Purkinje cell (primary cell): ENCODE results near the gene NDST3. TPM values are rescaled to one million over a fixed set of nuclear protein-coding genes. Genes with fewer than 3 reads are reported as not detected.

Experiments used
- polyA plus RNA-seq: library from polyadenylated mRNA; unstranded; fragments of >200 nt; fragmentation: Nextera tagmentation; gene quantifications from 2 replicates; pipeline ENCODE4 v1.2.1, GENCODE V29; 2014

NDST3 gene
- polyA plus RNA-seq, result 0.38 and 0.59 TPM in 2 replicates

GRCh38 chr4:118034053-118034785 is at the start of gene NDST3:
NDST3 (plus strand) TSS chr4:118034486; CDS start chr4:118053911, 19,425 bp downstream.

